Measurements from ENCODE around the gene ALOX15B.
"Not testable (repeated sequence)": the region's sequence is repeated elsewhere in the genome, so short reads cannot be mapped to it uniquely, and the experiment has no call there.

The ALOX15B gene

GRCh38 chr17:8077939-8078338 is 39.1 kb downstream of the ALOX15B start:
- FAIRE-seq; DNase-seq (ENCODE audit: low spot score): not testable (repeated sequence)

GRCh38 chr17:8079291-8080207 is 40.7 kb downstream of the ALOX15B start:
- DNase-seq (ENCODE audit: low spot score): peak; percentile 82
- FAIRE-seq: peak; percentile 13

GRCh38 chr17:8080208-8080798 is 41.4 kb downstream of the ALOX15B start:
- DNase-seq (ENCODE audit: low spot score) (no peak), FAIRE-seq (no peak)

GRCh38 chr17:8080799-8081219 is 42.0 kb downstream of the ALOX15B start:
- FAIRE-seq: no peak
- no peak for DNase-seq (ENCODE audit: low spot score)

- no peak for FAIRE-seq
Observed at GRCh38 chr17:8081876-8082275, 43.0 kb downstream of the ALOX15B start.

GRCh38 chr17:8082292-8082691 is 43.4 kb downstream of the ALOX15B start:
- no peak for FAIRE-seq

More at GRCh38 chr17:8081876-8082275, 43.0 kb downstream of the ALOX15B start:
- no peak for DNase-seq (ENCODE audit: low spot score)

GRCh38 chr17:8084250-8084649 is 45.4 kb downstream of the ALOX15B start:
- DNase-seq (ENCODE audit: low spot score) (no peak), FAIRE-seq (no peak)

More at GRCh38 chr17:8082292-8082691, 43.4 kb downstream of the ALOX15B start:
- no peak for DNase-seq (ENCODE audit: low spot score)

GRCh38 chr17:8087075-8087951 is 48.5 kb downstream of the ALOX15B start, which contains the start of gene ALOX12B:
TSS of gene ALOX12B (minus strand) at chr17:8087716. CDS start at chr17:8087442, 274 bp downstream.
- DNase-seq (ENCODE audit: low spot score) (no peak), FAIRE-seq (no peak)

GRCh38 chr17:8087952-8088230 is 49.0 kb downstream of the ALOX15B start:
- FAIRE-seq (no peak), DNase-seq (ENCODE audit: low spot score) (no peak)

- no peak for DNase-seq (ENCODE audit: low spot score)
- FAIRE-seq: no peak
Observed at GRCh38 chr17:8089728-8090127, 50.9 kb downstream of the ALOX15B start.

- no peak for DNase-seq (ENCODE audit: low spot score)
- FAIRE-seq: no peak
Observed at GRCh38 chr17:8091033-8091687, 52.3 kb downstream of the ALOX15B start.

- DNase-seq (ENCODE audit: low spot score): no peak
- no peak for FAIRE-seq
Observed at GRCh38 chr17:8095361-8095760, 56.5 kb downstream of the ALOX15B start.

- DNase-seq (ENCODE audit: low spot score) (no peak), FAIRE-seq (no peak)
Observed at GRCh38 chr17:8096541-8096940, 57.7 kb downstream of the ALOX15B start.
